DOHH2 (cell line): ENCODE data around the gene FGFR3.

Experiments
- H3F3A ChIP-seq: fragments of 200-600 bp; sonication (generic), shearing (Covaris generic); 2 replicates; pipeline ENCODE4 v1.6.0; 2016; ENCODE audit warnings: antibody characterized with exemption, mild to moderate bottlenecking; ENCODE audit not compliant: control insufficient read depth, insufficient read depth
- H3K27ac ChIP-seq: fragments of 200-600 bp; sonication (generic); 2 replicates; pipeline ENCODE4 v1.5.1; 2014; ENCODE audit warnings: low read depth, mild to moderate bottlenecking, low read length, moderate library complexity
- H3K27me3 ChIP-seq: fragments of 200-600 bp; sonication (generic); 2 replicates; pipeline ENCODE4 v1.6.1; 2014; ENCODE audit warnings: mild to moderate bottlenecking, low read length, mixed read lengths; ENCODE audit not compliant: control insufficient read depth
- H3K36me3 ChIP-seq: fragments of 200-600 bp; sonication (generic); 2 replicates; pipeline ENCODE4 v1.6.1; 2014; ENCODE audit warnings: mild to moderate bottlenecking, low read length, moderate library complexity, mixed read lengths; ENCODE audit not compliant: control insufficient read depth
- H3K4me1 ChIP-seq: fragments of 200-600 bp; sonication (generic); 2 replicates; pipeline ENCODE4 v1.6.1; 2014; ENCODE audit warnings: mild to moderate bottlenecking, low read length, mixed read lengths; ENCODE audit not compliant: control insufficient read depth
- H3K4me2 ChIP-seq: fragments of 200-600 bp; sonication (generic); 2 replicates; pipeline ENCODE4 v1.6.0; 2014; ENCODE audit warnings: mild to moderate bottlenecking, low read length, moderate library complexity
- H3K4me3 ChIP-seq: fragments of 200-600 bp; sonication (generic); 2 replicates; pipeline ENCODE4 v1.5.1; 2014; ENCODE audit warnings: mild to moderate bottlenecking, low read length, mixed read lengths
- H3K79me2 ChIP-seq: fragments of 200-600 bp; sonication (generic); 2 replicates; pipeline ENCODE4 v1.6.1; 2014; ENCODE audit warnings: mild to moderate bottlenecking, low read length, mixed read lengths; ENCODE audit not compliant: control insufficient read depth
- H3K9me2 ChIP-seq: fragments of 200-600 bp; sonication (generic); replicated peaks from 2 replicates; pipeline ENCODE4 v1.6.1; 2014; ENCODE audit warnings: mild to moderate bottlenecking, low read length, mixed read lengths; ENCODE audit not compliant: control insufficient read depth
- H3K9me3 ChIP-seq: fragments of 200-600 bp; sonication (generic); 2 replicates; pipeline ENCODE4 v1.6.1; 2014; ENCODE audit warnings: antibody characterized with exemption, low read length, mixed read lengths; ENCODE audit not compliant: control insufficient read depth, insufficient read depth
- H4K20me1 ChIP-seq: fragments of 200-600 bp; sonication (generic); 2 replicates; pipeline ENCODE4 v1.6.0; 2014; ENCODE audit warnings: low read depth, mild to moderate bottlenecking, antibody characterized with exemption, low read length, moderate library complexity; ENCODE audit not compliant: control insufficient read depth, insufficient read depth
- CTCF ChIP-seq: fragments of 200-600 bp; sonication (generic); IDR thresholded peaks from one replicate; pipeline ENCODE4 v1.5.1; 2014; ENCODE audit warnings: antibody characterized with exemption, mild to moderate bottlenecking, low read depth, low read length; ENCODE audit not compliant: poor library complexity, severe bottlenecking
- EZH2phosphoT487 ChIP-seq: fragments of 200-600 bp; sonication (generic); IDR thresholded peaks from 2 replicates; pipeline ENCODE4 v1.6.1; 2017; ENCODE audit warnings: borderline replicate concordance, mild to moderate bottlenecking, antibody characterized with exemption, low read length, moderate library complexity, mixed read lengths

The FGFR3 gene

GRCh38 chr4:1746265-1746691, 46.8 kb upstream of the FGFR3 start:
- Histone ChIP-seq H3K36me3 (peaks cover 40% of the 10 kb centered on the region), H3K4me2 (no peak overlapping the region), H3K27ac (no peak overlapping the region), H3K9me3 (no peaks in the 10 kb centered on the region), H3F3A (peaks cover 31% of the 10 kb centered on the region), H3K79me2 (no peaks in the 10 kb centered on the region), H3K4me1 (0 out of 2 replicates have a peak, but pooled peaks cover 4% of the 10 kb centered on the region), H3K27me3 (no peaks in the 10 kb centered on the region; the same call in 1 of the 2 replicates), H4K20me1 (no peaks in the 10 kb centered on the region; the same call in 1 of the 2 replicates), H3K4me3 (no peak overlapping the region), H3K9me2 (no peaks in the 10 kb centered on the region)
- TF ChIP-seq EZH2phosphoT487 (no peak), CTCF (peak; percentile 96)

GRCh38 chr4:1746919-1747602, 46.0 kb upstream of the FGFR3 start:
- no peak for TF ChIP-seq CTCF
- no peak for TF ChIP-seq EZH2phosphoT487
- no peak overlapping the region for H3K4me3 ChIP-seq
- no peaks in the 10 kb centered on the region for H4K20me1 ChIP-seq
- no peaks in the 10 kb centered on the region for H3K79me2 ChIP-seq
- peaks cover 24% of the 10 kb centered on the region for H3F3A ChIP-seq
- H3K4me2 ChIP-seq = no peak overlapping the region
- no peaks in the 10 kb centered on the region; the same call in 1 of the 2 replicates for H3K27me3 ChIP-seq
- H3K4me1 ChIP-seq = 0 out of 2 replicates have a peak, but pooled peaks cover 4% of the 10 kb centered on the region
- H3K27ac ChIP-seq = no peak overlapping the region
- H3K9me3 ChIP-seq = no peaks in the 10 kb centered on the region
- no peaks in the 10 kb centered on the region for H3K9me2 ChIP-seq
- peaks cover 32% of the 10 kb centered on the region for H3K36me3 ChIP-seq

DNA sequence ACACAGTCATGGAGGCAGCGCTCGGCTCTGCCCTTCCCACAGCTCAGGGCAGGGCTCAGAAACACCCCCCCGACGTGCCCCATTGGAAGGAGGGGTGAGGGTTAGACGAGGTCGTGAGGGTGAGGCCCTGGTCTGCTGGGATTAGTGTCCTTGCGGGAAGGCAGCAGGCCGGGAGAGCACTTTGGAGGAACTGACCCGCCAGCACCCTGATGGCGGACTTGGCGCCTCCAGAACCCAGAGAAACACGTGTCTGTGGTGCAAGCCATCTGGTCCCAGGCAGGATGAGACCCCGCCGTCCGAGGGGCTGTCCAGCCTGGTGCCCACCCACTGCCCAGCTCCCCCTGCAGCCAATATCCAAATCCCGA, 45.5 kb upstream of the FGFR3 start:
- Histone ChIP-seq H3K4me3 (no peak overlapping the region), H3K9me2 (no peaks in the 10 kb centered on the region), H3K4me1 (0 out of 2 replicates have a peak, but pooled peaks cover 4% of the 10 kb centered on the region)

More for the DNA sequence above, 45.5 kb upstream of the FGFR3 start:
- no peaks in the 10 kb centered on the region for H3K9me3 ChIP-seq
- no peak overlapping the region for H3K4me2 ChIP-seq
- TF ChIP-seq EZH2phosphoT487 = no peak
- no peak for TF ChIP-seq CTCF
- peaks cover 22% of the 10 kb centered on the region for H3F3A ChIP-seq
- no peak overlapping the region for H3K27ac ChIP-seq
- no peaks in the 10 kb centered on the region for H4K20me1 ChIP-seq
- H3K36me3 ChIP-seq = peaks cover 27% of the 10 kb centered on the region
- no peaks in the 10 kb centered on the region for H3K79me2 ChIP-seq
- no peaks in the 10 kb centered on the region; the same call in 1 of the 2 replicates for H3K27me3 ChIP-seq
